Liver (tissue), 9 donors: ENCODE results near the gene IFNGR1. TPM values are rescaled to one million over a fixed set of nuclear protein-coding genes. Genes with fewer than 3 reads are reported as not detected.

Source experiments
- DNase-seq: peaks from one replicate; pipeline ENCODE4 v3.0.0-alpha.2; 2017; ENCODE audit warnings: low spot score
- H3K27ac ChIP-seq, 2 donors: one replicate each; pipeline ENCODE4 v1.7.0; 2013; ENCODE audit warnings: inconsistent platforms in 2 of 2, low read length in 2 of 2, control low read depth in 1 of 2, low read depth in 1 of 2, mild to moderate bottlenecking in 1 of 2
- H3K27me3 ChIP-seq, 4 donors: one replicate each; pipeline versions ENCODE4 v1.6.1 to v1.7.0; 2013; ENCODE audit warnings: low read length in 3 of 4, inconsistent platforms in 1 of 4, mild to moderate bottlenecking in 1 of 4, moderate library complexity in 1 of 4; ENCODE audit not compliant: control insufficient read depth in 4 of 4, insufficient read depth in 4 of 4
- H3K36me3 ChIP-seq, 4 donors: one replicate each; pipeline versions ENCODE4 v1.6.1 to v1.7.0; 2013; ENCODE audit warnings: low read length in 3 of 4, mild to moderate bottlenecking in 3 of 4, low read depth in 1 of 4, moderate library complexity in 1 of 4; ENCODE audit not compliant: control insufficient read depth in 4 of 4, insufficient read depth in 3 of 4
- H3K4me1 ChIP-seq, 4 donors: one replicate each; pipeline versions ENCODE4 v1.6.1 to v1.7.0; 2013; ENCODE audit warnings: low read length in 3 of 4, mild to moderate bottlenecking in 3 of 4, moderate library complexity in 1 of 4; ENCODE audit not compliant: control insufficient read depth in 4 of 4, insufficient read depth in 4 of 4
- H3K4me3 ChIP-seq, 3 donors: one replicate each; pipeline versions ENCODE4 v1.6.1 to v1.7.0; 2013; ENCODE audit warnings: low read length in 3 of 3, control low read depth in 1 of 3, low read depth in 1 of 3, mild to moderate bottlenecking in 1 of 3
- H3K9ac ChIP-seq, 2 donors: one replicate each; pipeline ENCODE4 v1.7.0; 2013; ENCODE audit warnings: low read length in 2 of 2, mild to moderate bottlenecking in 2 of 2, moderate library complexity in 2 of 2, control low read depth in 1 of 2, low read depth in 1 of 2
- H3K9me3 ChIP-seq, 4 donors: one replicate each; pipeline versions ENCODE4 v1.6.1 to v1.7.0; 2013; ENCODE audit warnings: low read length in 3 of 4; ENCODE audit not compliant: control insufficient read depth in 4 of 4
- ATF3 ChIP-seq: IDR thresholded peaks from 2 replicates; pipeline ENCODE4 v1.6.1; 2016; ENCODE audit warnings: antibody characterized with exemption
- CTCF ChIP-seq: fragments of 150-350 bp; IDR thresholded peaks from 2 replicates; pipeline ENCODE4 v1.5.1; 2017; ENCODE audit warnings: improper control_type of control experiment, low read depth, low read length; ENCODE audit not compliant: missing input control
- EGR1 ChIP-seq, 2 donors: IDR thresholded peaks; 2 replicates each; pipeline ENCODE4 v1.6.1; 2016 to 2018; ENCODE audit warnings: antibody characterized with exemption in 2 of 2, low read depth in 2 of 2
- FOXA1 ChIP-seq: IDR thresholded peaks from 2 replicates; pipeline ENCODE4 v1.6.1; 2016; ENCODE audit warnings: antibody characterized with exemption
- FOXA2 ChIP-seq: IDR thresholded peaks from 2 replicates; pipeline ENCODE4 v1.6.1; 2016; ENCODE audit warnings: antibody characterized with exemption
- GABPA ChIP-seq, 2 donors: IDR thresholded peaks in 1 of 2; conservative IDR thresholded peaks in 1 of 2; 2 replicates each; pipeline ENCODE4 v1.6.1; 2016; ENCODE audit warnings: antibody characterized with exemption in 2 of 2, mild to moderate bottlenecking in 1 of 2, moderate library complexity in 1 of 2
- HNF4A ChIP-seq, 2 donors: conservative IDR thresholded peaks; 2 replicates each; pipeline ENCODE4 v1.6.1; 2016; ENCODE audit warnings: antibody characterized with exemption in 2 of 2, mild to moderate bottlenecking in 2 of 2
- HNF4G ChIP-seq: IDR thresholded peaks from 2 replicates; pipeline ENCODE4 v1.6.1; 2016; ENCODE audit warnings: antibody characterized with exemption
- JUND ChIP-seq, 2 donors: IDR thresholded peaks; 2 replicates each; pipeline ENCODE4 v1.6.1; 2016; ENCODE audit warnings: antibody characterized with exemption in 2 of 2
- NR2F2 ChIP-seq: IDR thresholded peaks from 2 replicates; pipeline ENCODE4 v1.6.1; 2016; ENCODE audit warnings: antibody characterized with exemption
- RAD21 ChIP-seq, 2 donors: IDR thresholded peaks; 2 replicates each; pipeline ENCODE4 v1.6.1; 2016; ENCODE audit warnings: antibody characterized with exemption in 2 of 2, mild to moderate bottlenecking in 2 of 2
- RXRA ChIP-seq, 2 donors: IDR thresholded peaks; 2 replicates each; pipeline ENCODE4 v1.6.1; 2017 to 2018; ENCODE audit warnings: antibody characterized with exemption in 2 of 2, mild to moderate bottlenecking in 1 of 2
- SP1 ChIP-seq: IDR thresholded peaks from 2 replicates; pipeline ENCODE4 v1.6.1; 2018; ENCODE audit warnings: antibody characterized with exemption, mild to moderate bottlenecking
- TAF1 ChIP-seq: conservative IDR thresholded peaks from 2 replicates; pipeline ENCODE4 v1.6.1; 2016; ENCODE audit warnings: antibody characterized with exemption, mild to moderate bottlenecking
- YY1 ChIP-seq: IDR thresholded peaks from 2 replicates; pipeline ENCODE4 v1.6.1; 2016; ENCODE audit warnings: antibody characterized with exemption, mild to moderate bottlenecking
- WGBS: extraction: QIAGEN DNeasy Blood & Tissue Kit; methylation state at CpG from one replicate; pipeline ENCODE4 v1.1.7; 2013; 5-methylcytosine and 5-hydroxymethylcytosine counted together
- polyA plus RNA-seq, 2 donors: library from polyadenylated mRNA; stranded (reverse) in 1 of 2; unstranded in 1 of 2; fragments of 200-250 nt in 1 of 2; fragments of >200 nt in 1 of 2; fragmentation: Nextera tagmentation in 1 of 2; extraction: Ambion mirVana in 1 of 2; gene quantifications; one replicate each; pipeline versions ENCODE4 v1.2.1 to v1.2.3, GENCODE V29; 2013 to 2015
- total RNA-seq, 2 donors: library from RNA; depleted of rRNA; stranded (reverse); fragments of >200 nt; gene quantifications; one replicate each; pipeline ENCODE4 v1.2.3, GENCODE V29; 2014
- TF ChIP-seq, protein P1 (sequence below): IDR thresholded peaks from 2 replicates; pipeline ENCODE4 v1.6.1; 2016; ENCODE audit warnings: antibody characterized with exemption
- TF ChIP-seq, protein P2 (sequence below): IDR thresholded peaks from 2 replicates; pipeline ENCODE4 v1.6.1; 2016; ENCODE audit warnings: antibody characterized with exemption, mild to moderate bottlenecking
- TF ChIP-seq, protein P3 (sequence below): IDR thresholded peaks from 2 replicates; pipeline ENCODE4 v1.6.1; 2016; ENCODE audit warnings: antibody characterized with exemption
- donor health status: healthy.
- donor health status: healthy.
- donor health status: healthy.
- donor health status: healthy.
- donor health status: healthy.

Gene IFNGR1
- total and polyA plus RNA-seq, 4 donors, result 33.9 to 57.8 (median 39.0) TPM

DNA sequence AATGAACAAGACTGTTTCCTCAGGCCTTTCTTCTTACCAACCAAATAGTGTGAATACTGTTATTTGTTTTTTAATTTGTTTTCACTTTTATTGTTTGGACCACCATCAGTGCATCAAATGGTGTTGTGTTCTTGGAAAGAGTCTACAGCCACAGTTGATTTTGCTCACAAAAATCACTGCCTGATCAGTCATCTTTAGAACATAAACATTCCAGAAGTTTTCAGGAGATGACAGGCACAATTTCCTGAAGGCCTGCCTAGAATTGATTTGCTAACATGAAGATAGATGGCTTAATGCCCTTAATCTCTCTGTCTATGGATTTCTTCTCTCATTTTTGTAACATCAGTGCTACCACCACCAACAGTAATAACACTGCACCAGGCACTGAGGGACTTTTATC is 59.3 kb downstream of the IFNGR1 start:
- TF ChIP-seq FOXA1, result no peak
- no peak for TF ChIP-seq ATF3
- no peak for TF ChIP-seq NR2F2
- Histone ChIP-seq H3K27me3 (peaks cover 0 to 5% (median 0%) of the 10 kb centered on the region in 4 donors), H3K4me3 (no peak overlapping the region), H3K27ac (no peak overlapping the region), H3K4me1 (no peaks in the 10 kb centered on the region), H3K9me3 (no peaks in the 10 kb centered on the region), H3K9ac (no peak overlapping the region), H3K36me3 (no peaks in the 10 kb centered on the region)
- no peak for DNase-seq

DNA sequence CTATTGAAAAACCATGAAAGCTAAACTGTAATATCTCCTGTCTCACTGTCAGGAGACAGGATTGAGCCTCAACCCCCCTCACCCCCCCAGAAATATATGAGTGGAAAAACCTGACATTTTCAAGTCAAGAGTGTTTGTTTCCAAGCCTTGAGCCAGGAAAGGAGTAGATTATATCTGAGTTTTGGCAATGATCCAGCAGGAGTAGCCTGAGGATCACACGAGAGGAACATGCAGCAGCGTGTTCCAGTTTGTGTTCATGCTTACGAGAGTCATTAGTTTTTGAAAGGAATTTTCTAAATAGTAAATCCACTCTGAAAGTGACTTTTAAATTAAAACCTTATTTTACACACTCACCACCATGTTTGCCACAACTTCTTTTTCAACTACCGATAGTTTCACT is 61.6 kb downstream of the IFNGR1 start:
- no peak for DNase-seq
- 85% methylated on average over 4 of the region's 4 CpGs for WGBS
- H3K4me1 ChIP-seq, result no peaks in the 10 kb centered on the region
- H3K27me3 ChIP-seq, result peaks cover 0 to 5% (median 0%) of the 10 kb centered on the region in 4 donors
- no peaks in the 10 kb centered on the region for H3K36me3 ChIP-seq
- no peak overlapping the region for H3K4me3 ChIP-seq
- no peaks in the 10 kb centered on the region for H3K9me3 ChIP-seq
- H3K27ac ChIP-seq, result no peak overlapping the region
- TF ChIP-seq HNF4G (no peak), FOXA2 (no peak), TAF1 (no peak), ATF3 (no peak), HNF4A (conservative IDR thresholded peaks at IDR 0.05) (no peak), EGR1 (IDR thresholded peaks at IDR 0.05; ENCODE audit: low read depth in 2 of 2) (no peak)
- TF ChIP-seq, protein P1, sequence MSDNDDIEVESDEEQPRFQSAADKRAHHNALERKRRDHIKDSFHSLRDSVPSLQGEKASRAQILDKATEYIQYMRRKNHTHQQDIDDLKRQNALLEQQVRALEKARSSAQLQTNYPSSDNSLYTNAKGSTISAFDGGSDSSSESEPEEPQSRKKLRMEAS, result no peak
- no peak overlapping the region for H3K9ac ChIP-seq

DNA sequence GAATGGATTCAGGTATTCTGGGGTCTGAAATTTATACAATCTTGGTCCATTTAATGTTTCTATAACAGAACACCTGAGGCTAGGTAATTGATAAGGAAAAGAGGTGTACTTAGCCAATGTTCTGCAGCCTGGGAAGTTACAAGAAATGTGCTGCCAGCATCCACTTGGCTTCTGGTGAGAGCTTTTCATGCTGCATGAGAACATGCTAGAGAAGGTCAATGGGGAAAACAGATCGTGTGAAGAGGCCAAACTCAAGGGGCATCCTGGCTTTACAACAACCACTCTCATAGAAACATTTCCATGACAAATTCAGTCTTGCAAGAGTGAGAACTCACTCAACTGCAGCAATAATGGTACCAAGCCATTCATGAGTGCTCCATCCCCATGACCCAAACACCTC is 62.5 kb downstream of the IFNGR1 start:
- no peak for DNase-seq
- 71% methylated on average over 1 of the region's 1 CpG for whole genome bisulfite sequencing

More for the DNA sequence above, 62.5 kb downstream of the IFNGR1 start:
- H3K27ac ChIP-seq, result no peak overlapping the region
- peaks cover 0 to 5% (median 0%) of the 10 kb centered on the region in 4 donors for H3K27me3 ChIP-seq
- H3K36me3 ChIP-seq, result no peaks in the 10 kb centered on the region
- no peaks in the 10 kb centered on the region for H3K9me3 ChIP-seq
- no peak overlapping the region for H3K4me3 ChIP-seq
- no peak for TF ChIP-seq FOXA1
- no peak for TF ChIP-seq NR2F2
- TF ChIP-seq JUND (IDR thresholded peaks at IDR 0.05), result no peak
- TF ChIP-seq, protein P2, sequence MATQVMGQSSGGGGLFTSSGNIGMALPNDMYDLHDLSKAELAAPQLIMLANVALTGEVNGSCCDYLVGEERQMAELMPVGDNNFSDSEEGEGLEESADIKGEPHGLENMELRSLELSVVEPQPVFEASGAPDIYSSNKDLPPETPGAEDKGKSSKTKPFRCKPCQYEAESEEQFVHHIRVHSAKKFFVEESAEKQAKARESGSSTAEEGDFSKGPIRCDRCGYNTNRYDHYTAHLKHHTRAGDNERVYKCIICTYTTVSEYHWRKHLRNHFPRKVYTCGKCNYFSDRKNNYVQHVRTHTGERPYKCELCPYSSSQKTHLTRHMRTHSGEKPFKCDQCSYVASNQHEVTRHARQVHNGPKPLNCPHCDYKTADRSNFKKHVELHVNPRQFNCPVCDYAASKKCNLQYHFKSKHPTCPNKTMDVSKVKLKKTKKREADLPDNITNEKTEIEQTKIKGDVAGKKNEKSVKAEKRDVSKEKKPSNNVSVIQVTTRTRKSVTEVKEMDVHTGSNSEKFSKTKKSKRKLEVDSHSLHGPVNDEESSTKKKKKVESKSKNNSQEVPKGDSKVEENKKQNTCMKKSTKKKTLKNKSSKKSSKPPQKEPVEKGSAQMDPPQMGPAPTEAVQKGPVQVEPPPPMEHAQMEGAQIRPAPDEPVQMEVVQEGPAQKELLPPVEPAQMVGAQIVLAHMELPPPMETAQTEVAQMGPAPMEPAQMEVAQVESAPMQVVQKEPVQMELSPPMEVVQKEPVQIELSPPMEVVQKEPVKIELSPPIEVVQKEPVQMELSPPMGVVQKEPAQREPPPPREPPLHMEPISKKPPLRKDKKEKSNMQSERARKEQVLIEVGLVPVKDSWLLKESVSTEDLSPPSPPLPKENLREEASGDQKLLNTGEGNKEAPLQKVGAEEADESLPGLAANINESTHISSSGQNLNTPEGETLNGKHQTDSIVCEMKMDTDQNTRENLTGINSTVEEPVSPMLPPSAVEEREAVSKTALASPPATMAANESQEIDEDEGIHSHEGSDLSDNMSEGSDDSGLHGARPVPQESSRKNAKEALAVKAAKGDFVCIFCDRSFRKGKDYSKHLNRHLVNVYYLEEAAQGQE, result no peak
- TF ChIP-seq GABPA (IDR thresholded peaks at IDR 0.05 in 1 of 2, conservative IDR thresholded peaks at IDR 0.05 in 1 of 2), result no peak
- no peak for TF ChIP-seq ATF3
- no peak for TF ChIP-seq SP1
- TF ChIP-seq RAD21 (IDR thresholded peaks at IDR 0.05), result no peak
- TF ChIP-seq HNF4G, result no peak
- TF ChIP-seq TAF1, result no peak
- TF ChIP-seq EGR1 (IDR thresholded peaks at IDR 0.05; ENCODE audit: low read depth in 2 of 2), result no peak
- TF ChIP-seq FOXA2, result no peak
- TF ChIP-seq CTCF, result no peak
- TF ChIP-seq, protein P3, sequence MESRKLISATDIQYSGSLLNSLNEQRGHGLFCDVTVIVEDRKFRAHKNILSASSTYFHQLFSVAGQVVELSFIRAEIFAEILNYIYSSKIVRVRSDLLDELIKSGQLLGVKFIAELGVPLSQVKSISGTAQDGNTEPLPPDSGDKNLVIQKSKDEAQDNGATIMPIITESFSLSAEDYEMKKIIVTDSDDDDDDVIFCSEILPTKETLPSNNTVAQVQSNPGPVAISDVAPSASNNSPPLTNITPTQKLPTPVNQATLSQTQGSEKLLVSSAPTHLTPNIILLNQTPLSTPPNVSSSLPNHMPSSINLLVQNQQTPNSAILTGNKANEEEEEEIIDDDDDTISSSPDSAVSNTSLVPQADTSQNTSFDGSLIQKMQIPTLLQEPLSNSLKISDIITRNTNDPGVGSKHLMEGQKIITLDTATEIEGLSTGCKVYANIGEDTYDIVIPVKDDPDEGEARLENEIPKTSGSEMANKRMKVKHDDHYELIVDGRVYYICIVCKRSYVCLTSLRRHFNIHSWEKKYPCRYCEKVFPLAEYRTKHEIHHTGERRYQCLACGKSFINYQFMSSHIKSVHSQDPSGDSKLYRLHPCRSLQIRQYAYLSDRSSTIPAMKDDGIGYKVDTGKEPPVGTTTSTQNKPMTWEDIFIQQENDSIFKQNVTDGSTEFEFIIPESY, result no peak
- no peak for TF ChIP-seq HNF4A (conservative IDR thresholded peaks at IDR 0.05)
- TF ChIP-seq, protein P1, result no peak
- TF ChIP-seq RXRA (IDR thresholded peaks at IDR 0.05), result no peak
- no peak for TF ChIP-seq YY1
- no peaks in the 10 kb centered on the region for H3K4me1 ChIP-seq
- H3K9ac ChIP-seq, result no peak overlapping the region
